CD14-positive monocyte (primary cell): Measurements from ENCODE around the gene SLIRP. TPM values are rescaled to one million over a fixed set of nuclear protein-coding genes. Genes with fewer than 3 reads are reported as not detected.

Experiments
- DNase-seq, 3 donors: peaks; one replicate each; pipeline ENCODE4 v3.0.0-alpha.2; 2011 to 2022
- H2AFZ ChIP-seq: 2 replicates; pipeline ENCODE4 v1.6.0; 2012; ENCODE audit warnings: mild to moderate bottlenecking, low read depth, low read length, inconsistent platforms; ENCODE audit not compliant: insufficient read depth, poor library complexity, severe bottlenecking
- H3K27ac ChIP-seq, 2 donors: 1 replicate in 1 of 2; 2 replicates in 1 of 2; pipeline ENCODE4 v1.5.1; 2012 to 2013; ENCODE audit warnings: low read length in 2 of 2, control low read depth in 1 of 2, inconsistent platforms in 1 of 2, low read depth in 1 of 2, mild to moderate bottlenecking in 1 of 2
- H3K27me3 ChIP-seq, 2 donors: one replicate each; pipeline versions ENCODE4 v1.6.0 to v1.6.1; 2011 to 2013; ENCODE audit warnings: low read length in 2 of 2; ENCODE audit not compliant: control insufficient read depth in 2 of 2, insufficient read depth in 2 of 2
- H3K36me3 ChIP-seq, 2 donors: replicated peaks in 1 of 2; 1 replicate in 1 of 2; 2 replicates in 1 of 2; pipeline versions ENCODE4 v1.5.1 to v1.6.1; 2012 to 2013; ENCODE audit warnings: low read length in 2 of 2, control low read depth in 1 of 2, inconsistent platforms in 1 of 2, mild to moderate bottlenecking in 1 of 2; ENCODE audit not compliant: insufficient read depth in 2 of 2, control insufficient read depth in 1 of 2
- H3K4me1 ChIP-seq, 2 donors: 1 replicate in 1 of 2; 2 replicates in 1 of 2; pipeline versions ENCODE4 v1.5.1 to v1.6.1; 2012 to 2013; ENCODE audit warnings: low read length in 2 of 2, control low read depth in 1 of 2, inconsistent platforms in 1 of 2, mild to moderate bottlenecking in 1 of 2, moderate library complexity in 1 of 2; ENCODE audit not compliant: insufficient read depth in 2 of 2, control insufficient read depth in 1 of 2
- H3K4me2 ChIP-seq: replicated peaks from 2 replicates; pipeline ENCODE3; 2012; ENCODE audit warnings: low read length, moderate library complexity, mild to moderate bottlenecking; ENCODE audit not compliant: poor library complexity, severe bottlenecking; ENCODE audit errors: extremely low read depth
- H3K4me3 ChIP-seq, 3 experiments: fragments of 200-600 bp in 1 of 3; sonication (generic) in 1 of 3; replicated peaks in 1 of 3; 1 replicate in 2 of 3; 2 replicates in 1 of 3; pipeline ENCODE4 v1.5.1; 2011 to 2013; ENCODE audit warnings: low read length in 3 of 3, mild to moderate bottlenecking in 3 of 3, control low read depth in 2 of 3, low read depth in 2 of 3, inconsistent platforms in 1 of 3, moderate library complexity in 1 of 3
- H3K79me2 ChIP-seq: 2 replicates; pipeline ENCODE4 v1.6.0; 2012; ENCODE audit warnings: mild to moderate bottlenecking, control low read depth, inconsistent platforms, low read length, moderate library complexity; ENCODE audit not compliant: insufficient read depth
- H3K9ac ChIP-seq: 2 replicates; pipeline ENCODE4 v1.6.0; 2017; ENCODE audit warnings: low read length, mild to moderate bottlenecking; ENCODE audit not compliant: insufficient read depth, poor library complexity, severe bottlenecking
- H3K9me3 ChIP-seq, 2 donors: replicated peaks in 1 of 2; 1 replicate in 1 of 2; 2 replicates in 1 of 2; pipeline versions ENCODE4 v1.5.1 to v1.6.1; 2012 to 2013; ENCODE audit warnings: low read length in 2 of 2, control low read depth in 1 of 2; ENCODE audit not compliant: control insufficient read depth in 1 of 2, insufficient read depth in 1 of 2
- H4K20me1 ChIP-seq: 2 replicates; pipeline ENCODE4 v1.6.0; 2012; ENCODE audit warnings: mild to moderate bottlenecking, low read length, control low read depth, moderate library complexity; ENCODE audit not compliant: insufficient read depth
- H3K27ac Mint-ChIP-seq, 7 donors: one replicate each; pipeline ENCODE4 v1.8.0; 2020; ENCODE audit warnings: mild to moderate bottlenecking in 7 of 7, mixed read lengths in 7 of 7, moderate library complexity in 6 of 7, inconsistent platforms in 2 of 7
- H3K27me3 Mint-ChIP-seq, 3 donors: one replicate each; pipeline ENCODE4 v1.8.0; 2021 to 2022; ENCODE audit warnings: low read depth in 3 of 3, mild to moderate bottlenecking in 3 of 3, mixed read lengths in 3 of 3, moderate library complexity in 3 of 3, inconsistent platforms in 1 of 3
- H3K36me3 Mint-ChIP-seq, 2 donors: one replicate each; pipeline ENCODE4 v1.8.0; 2020; ENCODE audit warnings: mixed read lengths in 2 of 2, inconsistent platforms in 1 of 2, mild to moderate bottlenecking in 1 of 2
- H3K4me1 Mint-ChIP-seq: one replicate; pipeline ENCODE4 v1.8.0; 2020; ENCODE audit warnings: mild to moderate bottlenecking, mixed read lengths
- H3K4me3 Mint-ChIP-seq, 2 donors: one replicate each; pipeline ENCODE4 v1.8.0; 2020; ENCODE audit warnings: mild to moderate bottlenecking in 2 of 2, mixed read lengths in 2 of 2, moderate library complexity in 1 of 2
- H3K9me3 Mint-ChIP-seq, 7 donors: one replicate each; pipeline ENCODE4 v1.8.0; 2020 to 2022; ENCODE audit warnings: mixed read lengths in 7 of 7, mild to moderate bottlenecking in 6 of 7, moderate library complexity in 6 of 7, inconsistent platforms in 2 of 7
- CTCF ChIP-seq: fragments of 200-600 bp; IDR thresholded peaks from one replicate; pipeline ENCODE4 v1.8.0; 2022; ENCODE audit warnings: antibody characterized with exemption, mild to moderate bottlenecking
- WGBS: methylation state at CpG from one replicate; pipeline ENCODE4 v1.1.5; 2013; ENCODE audit warnings: missing lambda C conversion rate; ENCODE audit not compliant: insufficient coverage; 5-methylcytosine and 5-hydroxymethylcytosine counted together
- intact Hi-C, 2 donors: fragments of 100-400 bp; cut with micrococcal nuclease; formaldehyde crosslinking; loops; one replicate each; pipeline versions ENCODE4 v1.15.0 to v1.15.1; 2023
- polyA plus RNA-seq, 3 donors: library from polyadenylated mRNA; depleted of rRNA in 1 of 3; unstranded in 2 of 3; stranded (reverse) in 1 of 3; fragments of 300-500 nt in 2 of 3; fragments of >200 nt in 1 of 3; fragmentation: Illumina TruSeq in 2 of 3; gene quantifications; 1 replicate in 2 of 3; 2 replicates in 1 of 3; pipeline ENCODE4 v1.2.3, GENCODE V29; 2012 to 2021

SLIRP gene
- polyA plus RNA-seq, 3 donors = 89.3 to 402 (median 323) TPM

- Histone ChIP-seq H3K4me3 (peak within 1 kb of the TSS; percentile 83 to 94 (median 85)), H3K9me3 (no peaks in the 10 kb centered on the region), H4K20me1 (peaks cover 39% of the 10 kb centered on the region), H3K27me3 (no peaks in the 10 kb centered on the region), H3K4me1 (peaks cover 12 to 28% of the 10 kb centered on the region in 2 donors), H3K36me3 (peaks cover 0 to 22% of the 10 kb centered on the region in 2 donors), H3K9ac (peak within 1 kb of the TSS; percentile 96), H3K27ac (peak within 1 kb of the TSS; percentile 63 to 97), H3K79me2 (peaks cover 57% of the 10 kb centered on the region), H3K4me2 (peak within 1 kb of the TSS; percentile 92), H2AFZ (peak within 1 kb of the TSS; percentile 95)
- TF ChIP-seq CTCF = no peak
- intact Hi-C loops = loop anchor here (2.0 to 5.0 kb wide), 4 partner anchors 42 to 304 kb away; partner anchors contain the start of genes ADCK1 (in 2 of the 2), ALKBH1 (in 1 of the 2), SLIRP (in 1 of the 2) and VIPAS39 (in 1 of the 2)
- peaks cover 32% of the 10 kb centered on the region for H3K4me1 Mint-ChIP-seq
- peak within 1 kb of the TSS; percentile 92 to 99 (median 97) for H3K27ac Mint-ChIP-seq
- under 1% methylated on average over 46 of the region's 60 CpGs for WGBS
- H3K9me3 Mint-ChIP-seq = peaks cover 0 to 2% (median 0%) of the 10 kb centered on the region in 7 donors
- peaks cover 12 to 21% of the 10 kb centered on the region in 2 donors for H3K36me3 Mint-ChIP-seq
- DNase-seq = peak; percentile 91 to 96 (median 91)
- peaks cover 2 to 3% (median 2%) of the 10 kb centered on the region in 3 donors for H3K27me3 Mint-ChIP-seq
- peak within 1 kb of the TSS; percentile 93 to 97 for H3K4me3 Mint-ChIP-seq
Observed at GRCh38 chr14:77760381-77761204, 52.7 kb downstream of the SLIRP start, which contains the start of gene SNW1. Gene SNW1 (minus strand): TSS chr14:77761156. CDS start chr14:77761127, 29 bp downstream.

GRCh38 chr14:77761205-77761931 lies 53.5 kb downstream of the SLIRP start:
- H3K27ac ChIP-seq = peak overlapping the region; percentile 63 to 97
- DNase-seq = peak; percentile 6 to 48 (median 33)
- H3K9ac ChIP-seq = peak overlapping the region; percentile 96
- H3K27ac Mint-ChIP-seq = peak overlapping the region; percentile 34 to 99 (median 97)
- no peaks in the 10 kb centered on the region for H3K27me3 ChIP-seq
- TF ChIP-seq CTCF = peak; percentile 29
- 4% methylated on average over 11 of the region's 24 CpGs for WGBS
- peaks cover 0 to 2% (median 0%) of the 10 kb centered on the region in 7 donors for H3K9me3 Mint-ChIP-seq
- H3K79me2 ChIP-seq = peaks cover 49% of the 10 kb centered on the region
- H3K4me3 Mint-ChIP-seq = peak overlapping the region; percentile 93 to 97
- peak overlapping the region; percentile 83 to 94 (median 85) for H3K4me3 ChIP-seq
- peaks cover 31% of the 10 kb centered on the region for H4K20me1 ChIP-seq
- intact Hi-C loops = loop anchor here (2.0 to 5.0 kb wide), 4 partner anchors 41 to 305 kb away; partner anchors contain the start of genes ADCK1 (in 2 of the 2), ALKBH1 (in 1 of the 2), SLIRP (in 1 of the 2) and VIPAS39 (in 1 of the 2)
- peaks cover 0 to 14% of the 10 kb centered on the region in 2 donors for H3K36me3 ChIP-seq
- H2AFZ ChIP-seq = peak overlapping the region; percentile 95
- H3K4me2 ChIP-seq = peak overlapping the region; percentile 92
- peaks cover 12 to 13% of the 10 kb centered on the region in 2 donors for H3K36me3 Mint-ChIP-seq
- H3K27me3 Mint-ChIP-seq = peaks cover 2 to 3% (median 2%) of the 10 kb centered on the region in 3 donors
- no peaks in the 10 kb centered on the region for H3K9me3 ChIP-seq
- H3K4me1 Mint-ChIP-seq = peaks cover 32% of the 10 kb centered on the region
- H3K4me1 ChIP-seq = peaks cover 12 to 28% of the 10 kb centered on the region in 2 donors
